Lower leg skin (tissue), 4 donors: ENCODE results near the gene CENATAC. TPM values are rescaled to one million over a fixed set of nuclear protein-coding genes. Genes with fewer than 3 reads are reported as not detected.

Experiments used
- DNase-seq, 2 donors: peaks; one replicate each; pipeline ENCODE4 v3.0.0-alpha.2; 2019; ENCODE audit warnings: low spot score in 2 of 2
- H3K4me3 ChIP-seq: fragments of 200-600 bp; sonication (generic); 2 replicates; pipeline ENCODE4 v1.5.1; 2017; ENCODE audit warnings: mild to moderate bottlenecking, low read depth; ENCODE audit not compliant: poor library complexity, severe bottlenecking
- CTCF ChIP-seq, 3 donors: fragments of 450-650 bp; IDR thresholded peaks; one replicate each; pipeline ENCODE4 v1.5.1; 2016; ENCODE audit warnings: antibody characterized with exemption in 3 of 3, mild to moderate bottlenecking in 3 of 3, moderate library complexity in 2 of 3
- POLR2A ChIP-seq, 2 donors: fragments of 450-650 bp; IDR thresholded peaks; one replicate each; pipeline ENCODE4 v1.6.1; 2016 to 2017; ENCODE audit warnings: antibody characterized with exemption in 2 of 2, mild to moderate bottlenecking in 1 of 2, moderate library complexity in 1 of 2
- WGBS, 2 donors: methylation state at CpG; one replicate each; pipeline ENCODE4 v1.1.5; 2018; 5-methylcytosine and 5-hydroxymethylcytosine counted together
- intact Hi-C: fragments of 100-400 bp; cut with DNase I; formaldehyde crosslinking; loops from one replicate; pipeline ENCODE4 v1.15.0; 2023; ENCODE audit warnings: low total_unique reads
- total RNA-seq, 4 donors: library from RNA; depleted of rRNA; stranded (reverse); fragments of >200 nt; gene quantifications; one replicate each; pipeline ENCODE4 v1.1.0, GENCODE V29; 2016

CENATAC gene
- total RNA-seq, 4 donors from 2014 or later: 21.2 to 66.8 (median 39.9) TPM

DNA sequence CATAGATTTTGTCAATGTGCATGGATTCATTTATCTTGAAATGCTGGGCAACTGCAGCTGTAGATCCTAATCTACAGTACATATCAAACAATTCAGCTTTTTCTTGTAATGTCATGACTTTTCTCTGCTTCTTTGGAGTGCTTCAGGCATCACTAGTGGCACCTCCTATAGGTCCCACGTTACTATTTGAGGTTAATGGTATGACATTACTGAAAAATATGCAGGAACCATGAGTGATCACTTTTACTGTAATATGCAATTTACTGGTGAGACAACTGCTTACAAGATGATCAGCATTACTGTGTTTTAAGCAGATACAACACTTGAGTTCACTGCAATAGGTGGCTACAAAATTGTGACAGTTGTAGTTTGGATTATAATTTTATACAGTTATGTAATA lies 3.0 kb downstream of the CENATAC start:
- TF ChIP-seq POLR2A (IDR thresholded peaks at IDR 0.05): no peak
- no peak for TF ChIP-seq CTCF (IDR thresholded peaks at IDR 0.05)
- intact Hi-C loops: no loop called here
- WGBS, 2 donors: 35 to 46% methylated on average over 1 of the region's 1 CpG

DNA sequence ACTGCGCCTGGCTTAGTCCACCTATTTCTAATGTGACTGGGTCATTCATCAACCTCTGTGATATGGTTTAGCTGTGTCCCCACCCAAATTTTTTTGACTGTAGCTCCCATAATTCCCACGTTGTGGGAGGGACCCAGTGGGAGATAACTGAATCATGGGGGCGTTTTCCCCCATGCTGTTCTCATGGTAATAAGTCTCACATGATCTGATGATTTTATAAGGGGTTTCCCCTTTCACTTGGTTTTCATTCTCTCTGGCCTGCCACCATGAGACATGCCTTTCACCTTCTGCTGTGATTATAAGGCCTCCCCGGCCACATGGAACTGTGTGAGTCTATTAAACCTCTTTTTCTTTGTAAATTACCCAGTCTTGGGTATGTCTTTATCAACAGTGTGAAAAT lies 8.7 kb downstream of the CENATAC start:
- 85 to 86% methylated on average over 4 of the region's 4 CpGs for WGBS, 2 donors
- TF ChIP-seq CTCF (IDR thresholded peaks at IDR 0.05) (no peak), POLR2A (IDR thresholded peaks at IDR 0.05) (no peak)
- no peak overlapping the region for H3K4me3 ChIP-seq
- DNase-seq: no peak
- intact Hi-C loops: no loop called here

More for the DNA sequence above, 3.0 kb downstream of the CENATAC start:
- DNase-seq: no peak
- no peak overlapping the region for H3K4me3 ChIP-seq

DNA sequence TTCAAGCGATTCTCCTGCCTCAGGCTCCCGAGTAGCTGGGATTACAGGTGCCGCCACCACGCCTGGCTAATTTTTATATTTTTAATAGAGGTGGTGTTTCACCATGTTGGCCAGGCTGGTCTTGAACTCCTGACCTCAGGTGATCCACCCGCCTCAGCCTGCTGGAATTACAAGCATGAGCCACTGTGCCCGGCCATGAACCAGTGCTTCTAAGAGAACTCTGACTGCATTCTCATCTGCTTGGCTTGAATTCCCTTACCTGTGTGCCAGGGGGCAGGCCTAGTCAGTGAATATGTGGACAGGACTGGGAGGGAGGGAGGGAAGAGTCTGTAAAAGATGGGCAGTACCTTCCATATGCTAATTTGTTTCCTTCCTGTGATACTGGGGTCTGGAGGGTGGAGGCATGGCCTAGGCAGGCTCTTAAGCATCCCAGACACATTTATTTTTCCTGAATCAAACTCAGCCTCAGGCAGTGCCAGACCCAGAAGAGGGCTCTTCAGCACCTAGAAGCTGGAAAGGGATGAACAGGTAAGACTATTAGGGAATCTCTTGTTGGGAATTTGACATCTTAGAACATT lies 13.6 kb downstream of the CENATAC start:
- WGBS, 2 donors: 72 to 84% methylated on average over 6 of the region's 6 CpGs
- no peak overlapping the region for H3K4me3 ChIP-seq
- DNase-seq: no peak
- intact Hi-C loops: no loop called here
- no peak for TF ChIP-seq CTCF (IDR thresholded peaks at IDR 0.05)
- no peak for TF ChIP-seq POLR2A (IDR thresholded peaks at IDR 0.05)

DNA sequence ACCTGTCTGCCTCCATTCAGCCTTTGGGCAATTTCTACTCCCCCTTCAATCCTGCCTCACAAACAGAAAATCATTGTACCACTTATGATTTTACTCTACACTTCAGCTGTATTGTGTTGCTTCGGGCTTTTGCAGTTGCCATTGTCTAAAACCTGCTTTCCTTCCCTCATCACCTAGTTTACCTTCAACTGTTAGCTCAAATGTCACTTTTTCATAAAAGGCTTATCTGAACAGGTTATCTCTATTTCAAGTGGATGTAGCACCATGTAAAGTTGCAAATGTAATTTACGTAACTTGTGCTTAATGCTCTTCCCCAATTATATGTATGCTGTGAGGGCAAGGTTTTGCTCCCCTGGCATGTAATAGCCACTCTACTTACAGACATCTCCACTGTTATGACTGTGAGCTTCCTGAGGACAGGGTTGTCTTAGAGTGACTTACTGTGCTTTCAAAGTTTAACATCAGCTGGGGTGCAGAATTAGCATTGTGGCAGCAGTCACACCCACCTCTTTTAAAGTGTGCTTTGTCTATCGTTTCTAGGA lies 14.8 kb downstream of the CENATAC start:
- no peak for TF ChIP-seq CTCF (IDR thresholded peaks at IDR 0.05)
- intact Hi-C loops: no loop called here

DNA sequence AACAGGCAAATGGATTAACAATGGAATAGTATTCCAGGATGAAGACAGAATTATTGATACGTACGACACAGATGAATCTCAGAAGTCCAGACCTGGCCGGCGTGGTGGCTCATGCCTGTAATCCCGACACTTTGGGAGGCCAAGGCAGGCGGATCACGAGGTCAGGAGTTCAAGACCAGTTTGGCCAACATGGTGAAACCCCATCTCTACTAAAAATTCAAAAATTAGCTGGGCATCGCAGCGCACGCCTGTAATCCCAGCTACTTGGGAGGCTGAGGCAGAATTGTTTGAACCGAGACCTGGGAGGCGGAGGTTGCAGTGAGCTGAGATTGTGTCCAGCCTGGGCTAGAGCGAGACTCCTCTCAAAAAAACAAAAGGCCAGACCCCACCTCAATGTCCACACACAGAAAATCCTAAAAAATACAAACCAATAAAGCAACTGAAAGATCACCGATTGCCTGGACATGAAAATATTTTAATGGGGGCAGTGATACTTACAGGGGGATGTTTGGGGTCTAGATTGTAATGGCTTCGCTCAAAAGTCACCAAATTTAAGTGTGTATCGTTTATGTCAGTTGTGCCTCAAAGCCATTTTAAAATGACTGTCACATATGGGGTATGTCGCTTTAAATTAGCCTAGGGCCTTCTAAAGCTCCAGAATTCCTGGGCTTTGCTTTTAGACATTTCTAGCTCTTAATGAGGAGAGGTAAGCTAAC lies 16.4 kb downstream of the CENATAC start:
- no peak for DNase-seq
- intact Hi-C loops: no loop called here
- H3K4me3 ChIP-seq: no peak overlapping the region
- WGBS, 2 donors: 90 to 91% methylated on average over 17 of the region's 17 CpGs
- TF ChIP-seq CTCF (IDR thresholded peaks at IDR 0.05) (no peak), POLR2A (IDR thresholded peaks at IDR 0.05) (no peak)

More for the DNA sequence above, 14.8 kb downstream of the CENATAC start:
- 82 to 91% methylated on average over 3 of the region's 3 CpGs for WGBS, 2 donors
- H3K4me3 ChIP-seq: no peak overlapping the region
- no peak for DNase-seq
